Breast epithelium (tissue), 4 donors: Measurements from ENCODE around the gene MRPL37. TPM values are rescaled to one million over a fixed set of nuclear protein-coding genes. Genes with fewer than 3 reads are reported as not detected.

Experiments used
- DNase-seq, 2 donors: peaks; one replicate each; pipeline ENCODE4 v3.0.0-alpha.2; 2019; ENCODE audit warnings: low spot score in 2 of 2
- H3K27ac ChIP-seq, 2 donors: fragments of 200-600 bp; sonication (generic) in 1 of 2; one replicate each; pipeline ENCODE4 v1.5.1; 2016 to 2019; ENCODE audit warnings: mild to moderate bottlenecking in 1 of 2
- H3K27me3 ChIP-seq, 2 donors: fragments of 200-600 bp; sonication (generic) in 1 of 2; one replicate each; pipeline versions ENCODE4 v1.5.1 to v1.6.0; 2017 to 2019; ENCODE audit warnings: control low read depth in 1 of 2, mild to moderate bottlenecking in 1 of 2
- H3K36me3 ChIP-seq: fragments of 200-600 bp; one replicate; pipeline ENCODE4 v1.5.1; 2019
- H3K4me1 ChIP-seq, 2 donors: fragments of 200-600 bp; sonication (generic); one replicate each; pipeline ENCODE4 v1.5.1; 2016 to 2019; ENCODE audit warnings: control low read depth in 1 of 2
- H3K4me3 ChIP-seq, 3 donors: fragments of 200-600 bp; sonication (generic); 1 replicate in 2 of 3; 2 replicates in 1 of 3; pipeline ENCODE4 v1.5.1; 2016 to 2019; ENCODE audit warnings: mild to moderate bottlenecking in 3 of 3, moderate library complexity in 2 of 3
- H3K9me3 ChIP-seq, 2 donors: fragments of 200-600 bp; sonication (generic) in 1 of 2; one replicate each; pipeline ENCODE4 v1.5.1; 2016 to 2019; ENCODE audit warnings: control low read depth in 1 of 2
- POLR2A ChIP-seq: fragments of 450-650 bp; IDR thresholded peaks from one replicate; pipeline ENCODE4 v1.6.1; 2016; ENCODE audit warnings: antibody characterized with exemption, mild to moderate bottlenecking, moderate library complexity
- POLR2AphosphoS5 ChIP-seq, 3 donors: sonication (generic); formaldehyde crosslinking; IDR thresholded peaks; one replicate each; pipeline ENCODE4 v1.6.1; 2017; ENCODE audit warnings: antibody characterized with exemption in 3 of 3
- intact Hi-C: fragments of 100-400 bp; cut with DNase I; formaldehyde crosslinking; loops from one replicate; pipeline ENCODE4 v1.15.1; 2023; ENCODE audit warnings: low total_unique reads
- total RNA-seq, 3 donors: library from RNA; depleted of rRNA; stranded (reverse); fragments of >200 nt; gene quantifications; one replicate each; pipeline ENCODE4 v1.1.0, GENCODE V29; 2016
- TF ChIP-seq, protein P1 (sequence below), 3 donors: fragments of 450-650 bp; IDR thresholded peaks; one replicate each; pipeline ENCODE4 v1.5.1; 2016 to 2017; ENCODE audit warnings: antibody characterized with exemption in 3 of 3, mild to moderate bottlenecking in 3 of 3, moderate library complexity in 3 of 3

MRPL37 gene
- total RNA-seq, 3 donors from 2014 or later: 44.6 to 70.7 (median 48.8) TPM

DNA sequence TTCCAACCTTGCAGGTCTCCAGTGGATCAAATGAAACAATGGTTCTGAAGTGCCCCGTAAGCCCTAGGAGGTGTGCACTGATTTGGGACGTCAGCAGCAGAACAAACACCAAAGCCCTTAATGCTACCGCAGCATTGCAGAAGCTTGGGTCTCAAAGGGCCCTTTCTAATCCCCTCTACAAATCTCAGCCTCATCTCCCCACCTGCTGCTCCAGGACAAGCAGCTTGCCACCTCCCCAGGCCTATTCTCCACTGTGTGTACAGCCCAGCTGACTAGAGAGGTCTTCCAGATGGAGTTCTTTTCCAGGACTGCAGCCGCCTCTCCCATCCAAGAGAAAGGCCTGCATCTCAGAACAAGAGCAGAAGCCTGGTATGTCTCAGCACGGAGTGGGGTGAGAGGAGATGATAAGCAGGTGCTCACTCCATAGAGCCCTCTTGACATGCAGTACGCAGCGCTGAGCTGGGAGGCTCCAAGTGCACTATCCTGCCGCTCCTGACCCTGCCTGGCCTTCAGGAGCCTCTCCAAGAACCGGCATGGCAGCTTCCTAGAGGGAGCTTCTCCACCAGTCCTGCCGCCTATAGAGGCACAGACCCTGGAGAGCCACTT, 46.3 kb downstream of the MRPL37 start:
- no peaks in the 10 kb centered on the region for H3K4me1 ChIP-seq
- no peaks in the 10 kb centered on the region for H3K27me3 ChIP-seq
- TF ChIP-seq POLR2AphosphoS5 (IDR thresholded peaks at IDR 0.05) (no peak), POLR2A (no peak)
- TF ChIP-seq, protein P1, sequence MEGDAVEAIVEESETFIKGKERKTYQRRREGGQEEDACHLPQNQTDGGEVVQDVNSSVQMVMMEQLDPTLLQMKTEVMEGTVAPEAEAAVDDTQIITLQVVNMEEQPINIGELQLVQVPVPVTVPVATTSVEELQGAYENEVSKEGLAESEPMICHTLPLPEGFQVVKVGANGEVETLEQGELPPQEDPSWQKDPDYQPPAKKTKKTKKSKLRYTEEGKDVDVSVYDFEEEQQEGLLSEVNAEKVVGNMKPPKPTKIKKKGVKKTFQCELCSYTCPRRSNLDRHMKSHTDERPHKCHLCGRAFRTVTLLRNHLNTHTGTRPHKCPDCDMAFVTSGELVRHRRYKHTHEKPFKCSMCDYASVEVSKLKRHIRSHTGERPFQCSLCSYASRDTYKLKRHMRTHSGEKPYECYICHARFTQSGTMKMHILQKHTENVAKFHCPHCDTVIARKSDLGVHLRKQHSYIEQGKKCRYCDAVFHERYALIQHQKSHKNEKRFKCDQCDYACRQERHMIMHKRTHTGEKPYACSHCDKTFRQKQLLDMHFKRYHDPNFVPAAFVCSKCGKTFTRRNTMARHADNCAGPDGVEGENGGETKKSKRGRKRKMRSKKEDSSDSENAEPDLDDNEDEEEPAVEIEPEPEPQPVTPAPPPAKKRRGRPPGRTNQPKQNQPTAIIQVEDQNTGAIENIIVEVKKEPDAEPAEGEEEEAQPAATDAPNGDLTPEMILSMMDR (IDR thresholded peaks at IDR 0.05): no peak
- intact Hi-C loops: no loop called here
- H3K27ac ChIP-seq: no peak overlapping the region
- H3K36me3 ChIP-seq: no peaks in the 10 kb centered on the region
- H3K9me3 ChIP-seq: no peaks in the 10 kb centered on the region
- H3K4me3 ChIP-seq: no peak overlapping the region
- no peak for DNase-seq

DNA sequence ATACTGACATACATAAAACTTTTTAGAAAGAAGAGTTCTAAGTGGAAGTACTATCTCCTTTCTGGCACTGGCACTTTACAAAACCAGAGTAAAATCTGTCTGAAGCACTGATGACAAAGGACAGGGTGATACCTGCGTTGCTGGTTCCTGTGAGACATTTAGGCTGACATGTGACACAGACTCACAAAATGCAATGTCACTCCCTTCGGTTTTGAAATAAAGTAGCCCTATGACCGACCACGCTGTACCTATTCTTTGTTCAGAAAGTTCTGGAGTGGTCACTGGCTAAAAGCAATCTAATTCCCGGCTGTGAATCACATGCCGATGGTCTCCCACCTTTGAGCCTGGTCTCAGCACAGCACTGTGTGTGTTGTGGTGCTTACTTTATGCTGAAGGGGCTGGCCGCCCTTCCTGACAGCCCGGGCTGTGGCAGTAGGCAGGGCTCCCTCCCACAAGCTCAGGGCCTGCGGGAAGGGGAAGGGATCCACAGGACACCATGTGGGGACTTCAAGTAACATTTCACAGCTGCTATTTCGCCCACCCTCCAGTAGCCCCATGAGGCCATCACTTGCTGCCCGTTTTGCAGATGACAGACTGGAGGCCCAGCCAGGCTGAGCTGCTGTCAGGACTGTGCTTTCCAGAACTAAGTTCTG, 48.0 kb downstream of the MRPL37 start:
- H3K27me3 ChIP-seq: no peaks in the 10 kb centered on the region
- intact Hi-C loops: no loop called here
- DNase-seq: no peak
- peak overlapping the region; percentile 14 to 22 for H3K27ac ChIP-seq
- no peak overlapping the region for H3K4me3 ChIP-seq
- no peaks in the 10 kb centered on the region for H3K36me3 ChIP-seq
- TF ChIP-seq POLR2AphosphoS5 (IDR thresholded peaks at IDR 0.05): no peak
- no peak for TF ChIP-seq POLR2A
- TF ChIP-seq, protein P1 (IDR thresholded peaks at IDR 0.05): no peak
- no peaks in the 10 kb centered on the region for H3K4me1 ChIP-seq
- no peaks in the 10 kb centered on the region for H3K9me3 ChIP-seq

DNA sequence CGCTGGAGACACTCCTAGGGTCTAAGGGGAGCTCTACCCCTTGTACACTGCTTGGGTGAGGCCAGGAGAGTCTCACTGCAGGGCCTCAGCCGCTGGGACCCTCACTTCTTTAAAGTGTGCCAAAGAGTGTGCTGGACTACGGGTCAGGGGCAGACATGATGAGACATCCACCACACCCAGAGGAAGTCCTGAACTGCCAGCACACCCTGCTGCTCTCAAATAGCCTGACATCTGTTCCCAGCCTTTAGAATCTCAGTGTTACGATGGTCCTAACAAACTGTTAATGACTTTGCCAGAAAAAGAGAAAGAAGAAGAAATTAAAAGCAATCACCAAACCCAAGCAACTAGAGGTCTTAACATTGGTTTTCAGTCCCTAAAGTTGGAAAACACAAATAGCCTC, 49.0 kb downstream of the MRPL37 start:
- no peak for DNase-seq
- intact Hi-C loops: no loop called here
- Histone ChIP-seq H3K27ac (no peak overlapping the region), H3K36me3 (no peaks in the 10 kb centered on the region), H3K27me3 (no peaks in the 10 kb centered on the region), H3K9me3 (no peaks in the 10 kb centered on the region), H3K4me1 (peaks cover 0 to 8% of the 10 kb centered on the region in 2 donors), H3K4me3 (no peak overlapping the region)
- no peak for TF ChIP-seq POLR2AphosphoS5 (IDR thresholded peaks at IDR 0.05)
- TF ChIP-seq POLR2A: no peak
- TF ChIP-seq, protein P1 (IDR thresholded peaks at IDR 0.05): no peak

GRCh38 chr1:54249819-54250435, 50.0 kb downstream of the MRPL37 start:
- TF ChIP-seq POLR2AphosphoS5 (IDR thresholded peaks at IDR 0.05): peak in 1 of 3 donors; percentile 21
- TF ChIP-seq, protein P1 (IDR thresholded peaks at IDR 0.05): no peak
- no peak for TF ChIP-seq POLR2A
- peak overlapping the region in 1 of 2 donors; percentile 68 for H3K27ac ChIP-seq
- DNase-seq: no peak
- H3K36me3 ChIP-seq: no peaks in the 10 kb centered on the region
- no peaks in the 10 kb centered on the region for H3K9me3 ChIP-seq
- no peaks in the 10 kb centered on the region for H3K27me3 ChIP-seq
- no peak overlapping the region for H3K4me3 ChIP-seq
- peaks cover 0 to 13% of the 10 kb centered on the region in 2 donors for H3K4me1 ChIP-seq
- intact Hi-C loops: no loop called here

GRCh38 chr1:54250670-54251069, 50.7 kb downstream of the MRPL37 start:
- peak overlapping the region in 1 of 2 donors; percentile 68 for H3K27ac ChIP-seq
- DNase-seq: no peak

More at GRCh38 chr1:54250670-54251069, 50.7 kb downstream of the MRPL37 start:
- TF ChIP-seq, protein P1 (IDR thresholded peaks at IDR 0.05): no peak
- no peak for TF ChIP-seq POLR2A
- TF ChIP-seq POLR2AphosphoS5 (IDR thresholded peaks at IDR 0.05): no peak
- Histone ChIP-seq H3K4me1 (peaks cover 0 to 13% of the 10 kb centered on the region in 2 donors), H3K9me3 (no peaks in the 10 kb centered on the region), H3K36me3 (no peaks in the 10 kb centered on the region), H3K27me3 (no peaks in the 10 kb centered on the region), H3K4me3 (no peak overlapping the region)
- intact Hi-C loops: no loop called here
